Measurements from ENCODE around the gene F13B.

The F13B gene

DNA sequence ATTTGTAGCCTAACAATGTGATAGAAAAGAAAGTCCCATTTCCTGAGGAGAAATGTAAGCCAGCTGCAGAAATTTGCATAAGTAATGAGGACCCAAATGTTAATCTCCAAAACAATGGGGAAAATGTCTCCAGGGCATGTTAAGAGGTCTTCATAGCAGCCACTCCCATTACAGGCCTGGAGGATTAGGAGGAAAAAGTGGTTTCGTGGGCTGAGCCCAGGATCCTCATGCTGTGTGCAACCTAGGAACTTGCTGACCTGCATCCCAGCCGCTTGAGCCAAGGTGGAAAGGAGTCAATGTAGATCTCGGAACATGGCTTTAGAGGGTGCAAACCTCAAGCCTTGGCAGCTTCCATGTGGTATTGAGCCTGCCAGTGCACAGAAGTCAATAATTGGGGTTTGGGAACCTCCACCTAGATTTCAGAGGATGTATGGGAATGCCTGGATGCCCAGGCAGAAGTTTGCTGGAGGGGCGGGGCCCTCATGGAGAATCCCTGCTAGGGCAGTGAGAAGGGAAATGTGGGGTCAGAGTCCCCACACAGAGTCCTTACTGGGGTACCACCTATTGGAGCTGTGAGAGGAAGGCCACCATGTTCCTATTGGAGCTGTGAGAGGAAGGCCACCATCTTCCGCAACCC lies 14.2 kb upstream of the F13B start:
- no peak overlapping the region for H4K8ac ChIP-seq (ENCODE audit: low read length)
- WGBS: 96% methylated on average over 5 of the region's 5 CpGs

GRCh38 chr1:197080323-197080722 lies 13.3 kb upstream of the F13B start:
- no peak for DNase-seq
- no peaks in the 10 kb centered on the region for H3K27me3 ChIP-seq (ENCODE audit: control insufficient read depth in 1 of 2, insufficient read depth in 1 of 2, low read length in 2 of 2)
- no peak overlapping the region for H3K4me2 ChIP-seq (ENCODE audit: low read length, poor library complexity, severe bottlenecking)
- no peak overlapping the region for H3K27ac ChIP-seq (ENCODE audit: low read length, poor library complexity, severe bottlenecking)
- H3K36me3 ChIP-seq (ENCODE audit: control insufficient read depth in 1 of 2, insufficient read depth in 2 of 2, low read depth in 1 of 2, low read length in 2 of 2): peaks cover 7 to 22% of the 10 kb centered on the region in 2 experiments
- H2BK12ac ChIP-seq (ENCODE audit: low read length in 2 of 2): no peak overlapping the region
- no peak overlapping the region for H4K91ac ChIP-seq (ENCODE audit: low read length)
- H2AK5ac ChIP-seq (ENCODE audit: low read length, severe bottlenecking): no peak overlapping the region
- H3K9ac ChIP-seq (ENCODE audit: low read length): no peak overlapping the region
- 89% methylated on average over 2 of the region's 2 CpGs for WGBS
- H3K18ac ChIP-seq (ENCODE audit: low read depth in 1 of 2, low read length in 2 of 2): no peak overlapping the region
- no peak overlapping the region for H3K4ac ChIP-seq (ENCODE audit: low read depth in 1 of 2, low read length in 2 of 2)
- no peaks in the 10 kb centered on the region for H3K79me1 ChIP-seq (replicated peaks; ENCODE audit: low read length, poor library complexity, severe bottlenecking)
- H2AFZ ChIP-seq (ENCODE audit: low read depth, low read length): no peak overlapping the region
- H3K4me1 ChIP-seq (ENCODE audit: control insufficient read depth, insufficient read depth, low read depth, low read length): no peaks in the 10 kb centered on the region
- no peak overlapping the region for H3K14ac ChIP-seq (ENCODE audit: low read length in 2 of 2)
- no peak overlapping the region for H2BK120ac ChIP-seq (ENCODE audit: low read depth, low read length)
- no peak overlapping the region for H3K23ac ChIP-seq (ENCODE audit: low read length in 2 of 2)
- no peak overlapping the region for H2BK5ac ChIP-seq (ENCODE audit: low read depth, low read length, poor library complexity, severe bottlenecking)
- peaks cover 19% of the 10 kb centered on the region for H3K9me3 ChIP-seq (ENCODE audit: control insufficient read depth, low read length)
- H3K4me3 ChIP-seq (ENCODE audit: insufficient read depth in 1 of 2, low read depth in 1 of 2, low read length in 2 of 2): no peak overlapping the region
- H2BK15ac ChIP-seq (ENCODE audit: low read depth, poor library complexity, severe bottlenecking): no peak overlapping the region
- no peak overlapping the region for H4K8ac ChIP-seq (ENCODE audit: low read length)

More for the DNA sequence above, 14.2 kb upstream of the F13B start:
- H2BK12ac ChIP-seq (ENCODE audit: low read length in 2 of 2): no peak overlapping the region
- no peak overlapping the region for H3K23ac ChIP-seq (ENCODE audit: low read length in 2 of 2)
- no peak overlapping the region for H2BK15ac ChIP-seq (ENCODE audit: low read depth, poor library complexity, severe bottlenecking)
- no peak overlapping the region for H3K4me2 ChIP-seq (ENCODE audit: low read length, poor library complexity, severe bottlenecking)
- no peak overlapping the region for H3K4me3 ChIP-seq (ENCODE audit: insufficient read depth in 1 of 2, low read depth in 1 of 2, low read length in 2 of 2)
- no peak overlapping the region for H3K4ac ChIP-seq (ENCODE audit: low read depth in 1 of 2, low read length in 2 of 2)
- no peak overlapping the region for H2AFZ ChIP-seq (ENCODE audit: low read depth, low read length)
- peaks cover 7 to 30% of the 10 kb centered on the region in 2 experiments for H3K36me3 ChIP-seq (ENCODE audit: control insufficient read depth in 1 of 2, insufficient read depth in 2 of 2, low read depth in 1 of 2, low read length in 2 of 2)
- H3K4me1 ChIP-seq (ENCODE audit: control insufficient read depth, insufficient read depth, low read depth, low read length): no peaks in the 10 kb centered on the region
- DNase-seq: no peak
- H3K27ac ChIP-seq (ENCODE audit: low read length, poor library complexity, severe bottlenecking): no peak overlapping the region
- no peak overlapping the region for H3K9ac ChIP-seq (ENCODE audit: low read length)
- no peak overlapping the region for H2AK5ac ChIP-seq (ENCODE audit: low read length, severe bottlenecking)
- no peak overlapping the region for H2BK5ac ChIP-seq (ENCODE audit: low read depth, low read length, poor library complexity, severe bottlenecking)
- no peak overlapping the region for H2BK120ac ChIP-seq (ENCODE audit: low read depth, low read length)
- H3K27me3 ChIP-seq (ENCODE audit: control insufficient read depth in 1 of 2, insufficient read depth in 1 of 2, low read length in 2 of 2): no peaks in the 10 kb centered on the region
- H3K18ac ChIP-seq (ENCODE audit: low read depth in 1 of 2, low read length in 2 of 2): no peak overlapping the region
- H3K9me3 ChIP-seq (ENCODE audit: control insufficient read depth, low read length): peaks cover 19% of the 10 kb centered on the region
- H3K79me1 ChIP-seq (replicated peaks; ENCODE audit: low read length, poor library complexity, severe bottlenecking): no peaks in the 10 kb centered on the region
- H4K91ac ChIP-seq (ENCODE audit: low read length): no peak overlapping the region
- H3K14ac ChIP-seq (ENCODE audit: low read length in 2 of 2): no peak overlapping the region

DNA sequence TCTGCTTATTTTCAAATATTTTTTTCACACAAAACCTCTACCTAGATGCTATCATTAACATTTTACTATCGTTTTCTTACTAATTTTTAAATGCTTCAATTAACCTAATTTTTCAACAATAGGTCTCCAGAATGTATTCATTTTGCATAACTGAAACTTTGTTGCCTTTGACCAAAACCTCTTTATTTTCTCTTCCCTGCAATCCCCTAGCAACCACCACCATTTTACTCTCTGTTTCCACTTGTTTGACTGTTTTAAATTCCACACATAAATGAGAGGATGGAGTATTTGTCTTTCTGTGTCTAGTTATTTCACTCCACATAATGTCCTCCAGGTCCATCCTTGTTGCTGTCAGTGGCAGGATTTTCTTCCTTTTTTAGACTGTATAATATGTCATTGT lies 9.5 kb upstream of the F13B start:
- Histone ChIP-seq H3K23ac (ENCODE audit: low read length in 2 of 2) (no peak overlapping the region), H3K4me3 (ENCODE audit: insufficient read depth in 1 of 2, low read depth in 1 of 2, low read length in 2 of 2) (no peak overlapping the region), H2BK5ac (ENCODE audit: low read depth, low read length, poor library complexity, severe bottlenecking) (no peak overlapping the region), H2BK12ac (ENCODE audit: low read length in 2 of 2) (no peak overlapping the region), H3K79me1 (replicated peaks; ENCODE audit: low read length, poor library complexity, severe bottlenecking) (no peaks in the 10 kb centered on the region), H2AFZ (ENCODE audit: low read depth, low read length) (no peak overlapping the region), H3K14ac (ENCODE audit: low read length in 2 of 2) (no peak overlapping the region), H3K4ac (ENCODE audit: low read depth in 1 of 2, low read length in 2 of 2) (no peak overlapping the region), H2BK120ac (ENCODE audit: low read depth, low read length) (no peak overlapping the region), H3K27me3 (ENCODE audit: control insufficient read depth in 1 of 2, insufficient read depth in 1 of 2, low read length in 2 of 2) (no peaks in the 10 kb centered on the region), H3K18ac (ENCODE audit: low read depth in 1 of 2, low read length in 2 of 2) (no peak overlapping the region), H4K91ac (ENCODE audit: low read length) (no peak overlapping the region), H3K4me2 (ENCODE audit: low read length, poor library complexity, severe bottlenecking) (no peak overlapping the region), H3K9ac (ENCODE audit: low read length) (no peak overlapping the region), H3K27ac (ENCODE audit: low read length, poor library complexity, severe bottlenecking) (no peak overlapping the region), H3K9me3 (ENCODE audit: control insufficient read depth, low read length) (peaks cover 12% of the 10 kb centered on the region), H4K8ac (ENCODE audit: low read length) (no peak overlapping the region), H3K36me3 (ENCODE audit: control insufficient read depth in 1 of 2, insufficient read depth in 2 of 2, low read depth in 1 of 2, low read length in 2 of 2) (peaks cover 2 to 3% of the 10 kb centered on the region in 2 experiments), H3K4me1 (ENCODE audit: control insufficient read depth, insufficient read depth, low read depth, low read length) (no peaks in the 10 kb centered on the region), H2AK5ac (ENCODE audit: low read length, severe bottlenecking) (no peak overlapping the region), H2BK15ac (ENCODE audit: low read depth, poor library complexity, severe bottlenecking) (no peak overlapping the region)
- WGBS: 56% methylated on average over 1 of the region's 1 CpG
- DNase-seq: no peak

- Histone ChIP-seq H3K4me3 (ENCODE audit: insufficient read depth in 1 of 2, low read depth in 1 of 2, low read length in 2 of 2) (no peak overlapping the region), H3K36me3 (ENCODE audit: control insufficient read depth in 1 of 2, insufficient read depth in 2 of 2, low read depth in 1 of 2, low read length in 2 of 2) (no peaks in the 10 kb centered on the region), H3K23ac (ENCODE audit: low read length in 2 of 2) (no peak overlapping the region), H3K14ac (ENCODE audit: low read length in 2 of 2) (no peak overlapping the region), H2BK15ac (ENCODE audit: low read depth, poor library complexity, severe bottlenecking) (no peak overlapping the region), H4K91ac (ENCODE audit: low read length) (no peak overlapping the region), H2BK5ac (ENCODE audit: low read depth, low read length, poor library complexity, severe bottlenecking) (no peak overlapping the region), H3K4me2 (ENCODE audit: low read length, poor library complexity, severe bottlenecking) (no peak overlapping the region), H3K27ac (ENCODE audit: low read length, poor library complexity, severe bottlenecking) (no peak overlapping the region), H3K27me3 (ENCODE audit: control insufficient read depth in 1 of 2, insufficient read depth in 1 of 2, low read length in 2 of 2) (no peaks in the 10 kb centered on the region), H2AFZ (ENCODE audit: low read depth, low read length) (no peak overlapping the region), H3K9ac (ENCODE audit: low read length) (no peak overlapping the region), H3K4me1 (ENCODE audit: control insufficient read depth, insufficient read depth, low read depth, low read length) (no peaks in the 10 kb centered on the region), H3K18ac (ENCODE audit: low read depth in 1 of 2, low read length in 2 of 2) (no peak overlapping the region), H2AK5ac (ENCODE audit: low read length, severe bottlenecking) (no peak overlapping the region), H3K9me3 (ENCODE audit: control insufficient read depth, low read length) (no peaks in the 10 kb centered on the region), H3K79me1 (replicated peaks; ENCODE audit: low read length, poor library complexity, severe bottlenecking) (no peaks in the 10 kb centered on the region), H2BK120ac (ENCODE audit: low read depth, low read length) (no peak overlapping the region), H3K4ac (ENCODE audit: low read depth in 1 of 2, low read length in 2 of 2) (no peak overlapping the region), H4K8ac (ENCODE audit: low read length) (no peak overlapping the region), H2BK12ac (ENCODE audit: low read length in 2 of 2) (no peak overlapping the region)
- WGBS: 88% methylated on average over 1 of the region's 1 CpG
- no peak for DNase-seq
Measured at GRCh38 chr1:197073978-197074377, 6.9 kb upstream of the F13B start.
